Mesendoderm (in vitro differentiated cells): ENCODE data around the gene SGMS1.

Experiments used
- DNase-seq: peaks from one replicate; pipeline ENCODE4 v3.0.0; 2013
- H2AK5ac ChIP-seq: 2 replicates; pipeline ENCODE4 v1.6.1; 2013; ENCODE audit warnings: low read length, inconsistent platforms
- H2BK120ac ChIP-seq: 2 replicates; pipeline ENCODE4 v1.6.1; 2013; ENCODE audit warnings: low read depth, mild to moderate bottlenecking, low read length, moderate library complexity, mixed read lengths
- H2BK15ac ChIP-seq: replicated peaks from 2 replicates; pipeline ENCODE4 v1.6.1; 2013; ENCODE audit warnings: low read depth, mild to moderate bottlenecking, moderate library complexity
- H2BK5ac ChIP-seq: 2 replicates; pipeline ENCODE4 v1.6.1; 2013; ENCODE audit warnings: low read length, inconsistent platforms
- H3K18ac ChIP-seq: 2 replicates; pipeline ENCODE4 v1.6.1; 2013; ENCODE audit warnings: mild to moderate bottlenecking, low read length, mixed read lengths
- H3K23ac ChIP-seq: one replicate; pipeline ENCODE4 v1.6.1; 2013; ENCODE audit warnings: low read length
- H3K27ac ChIP-seq: 2 replicates; pipeline ENCODE4 v1.5.1; 2013; ENCODE audit warnings: low read depth, mild to moderate bottlenecking, inconsistent platforms, low read length, moderate library complexity
- H3K27me3 ChIP-seq: 2 replicates; pipeline ENCODE4 v1.6.1; 2013; ENCODE audit warnings: low read length, control low read depth, mild to moderate bottlenecking, inconsistent platforms; ENCODE audit not compliant: insufficient read depth, poor library complexity
- H3K36me3 ChIP-seq: 2 replicates; pipeline ENCODE4 v1.6.1; 2013; ENCODE audit warnings: low read length, inconsistent platforms; ENCODE audit not compliant: control insufficient read depth, insufficient read depth
- H3K4ac ChIP-seq: one replicate; pipeline ENCODE4 v1.6.1; 2013; ENCODE audit warnings: low read depth, mild to moderate bottlenecking, low read length, moderate library complexity
- H3K4me1 ChIP-seq: 2 replicates; pipeline ENCODE4 v1.6.1; 2013; ENCODE audit warnings: low read depth, low read length, inconsistent platforms; ENCODE audit not compliant: control insufficient read depth
- H3K4me2 ChIP-seq: 2 replicates; pipeline ENCODE4 v1.6.1; 2013; ENCODE audit warnings: low read length
- H3K4me3 ChIP-seq: 2 replicates; pipeline ENCODE4 v1.5.1; 2013; ENCODE audit warnings: mild to moderate bottlenecking, low read length
- H3K56ac ChIP-seq: one replicate; pipeline ENCODE4 v1.6.1; 2013; ENCODE audit warnings: low read length
- H3K79me1 ChIP-seq: 2 replicates; pipeline ENCODE4 v1.6.1; 2013; ENCODE audit warnings: low read length, inconsistent platforms
- H3K79me2 ChIP-seq: 2 replicates; pipeline ENCODE4 v1.6.1; 2013; ENCODE audit warnings: mild to moderate bottlenecking, low read length; ENCODE audit not compliant: control insufficient read depth, insufficient read depth
- H3K9ac ChIP-seq: 2 replicates; pipeline ENCODE4 v1.6.1; 2013; ENCODE audit warnings: low read length, inconsistent platforms
- H4K5ac ChIP-seq: one replicate; pipeline ENCODE4 v1.6.1; 2013; ENCODE audit warnings: low read length
- H4K8ac ChIP-seq: one replicate; pipeline ENCODE4 v1.6.1; 2013; ENCODE audit warnings: low read depth, mild to moderate bottlenecking, control low read depth, low read length, moderate library complexity
- WGBS: extraction: QIAGEN DNeasy Blood & Tissue Kit; methylation state at CpG from one replicate; pipeline ENCODE4 v1.1.7; 2013; ENCODE audit warnings: low lambda C conversion rate, missing lambda C conversion rate; ENCODE audit not compliant: insufficient coverage; ENCODE audit errors: extremely low coverage; 5-methylcytosine and 5-hydroxymethylcytosine counted together

The SGMS1 gene

GRCh38 chr10:50593523-50594376 lies 30.0 kb downstream of the SGMS1 start:
- no peaks in the 10 kb centered on the region for H3K79me2 ChIP-seq
- no peak overlapping the region for H3K4me3 ChIP-seq
- no peak overlapping the region for H3K9ac ChIP-seq
- H2AK5ac ChIP-seq = no peak overlapping the region
- no peak overlapping the region for H3K27ac ChIP-seq
- H3K23ac ChIP-seq = no peak overlapping the region
- H3K18ac ChIP-seq = no peak overlapping the region
- no peak overlapping the region for H4K8ac ChIP-seq
- no peak overlapping the region for H2BK5ac ChIP-seq
- no peak overlapping the region for H3K4me2 ChIP-seq
- no peaks in the 10 kb centered on the region for H3K36me3 ChIP-seq
- no peak overlapping the region for H2BK120ac ChIP-seq
- no peak overlapping the region for H3K4ac ChIP-seq
- H3K56ac ChIP-seq = no peak overlapping the region
- no peak for DNase-seq
- no peaks in the 10 kb centered on the region for H3K4me1 ChIP-seq
- H3K27me3 ChIP-seq = no peaks in the 10 kb centered on the region
- no CpG with 5 or more reads among the region's 6 CpGs for WGBS
- no peak overlapping the region for H4K5ac ChIP-seq
- no peak overlapping the region for H2BK15ac ChIP-seq
- no peaks in the 10 kb centered on the region for H3K79me1 ChIP-seq

GRCh38 chr10:50592961-50593418 lies 30.8 kb downstream of the SGMS1 start:
- no CpG with 5 or more reads among the region's 7 CpGs for WGBS
- H2BK15ac ChIP-seq = no peak overlapping the region

DNA sequence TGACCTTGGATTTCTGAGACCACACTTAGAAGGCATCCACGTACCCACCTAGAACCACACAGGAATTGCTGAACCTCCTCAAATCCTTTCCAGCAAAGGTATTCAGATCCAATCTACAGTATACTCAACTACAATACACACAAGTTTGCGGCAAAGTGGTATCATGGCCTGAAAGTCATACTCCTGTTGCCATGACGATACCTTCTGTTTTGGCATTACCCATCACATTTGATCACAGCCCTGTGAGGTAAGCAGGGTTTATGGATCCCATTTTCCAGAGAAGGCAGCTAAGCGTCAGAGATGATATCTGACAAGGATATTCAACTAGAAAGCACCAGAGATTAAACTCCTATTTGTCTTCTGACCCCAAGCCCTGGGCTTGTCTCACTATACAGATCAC lies 32.8 kb downstream of the SGMS1 start:
- Histone ChIP-seq H3K27ac (no peak overlapping the region), H3K56ac (no peak overlapping the region), H3K18ac (no peak overlapping the region), H3K79me2 (no peaks in the 10 kb centered on the region), H3K27me3 (no peaks in the 10 kb centered on the region), H2AK5ac (no peak overlapping the region), H3K4me1 (no peaks in the 10 kb centered on the region), H2BK15ac (no peak overlapping the region), H2BK5ac (no peak overlapping the region), H3K9ac (no peak overlapping the region), H3K4ac (no peak overlapping the region), H3K23ac (no peak overlapping the region), H4K8ac (no peak overlapping the region), H3K79me1 (no peaks in the 10 kb centered on the region), H3K4me3 (no peak overlapping the region), H3K4me2 (no peak overlapping the region), H2BK120ac (no peak overlapping the region), H4K5ac (no peak overlapping the region), H3K36me3 (no peaks in the 10 kb centered on the region)
- DNase-seq = no peak
- no CpG with 5 or more reads among the region's 4 CpGs for WGBS

More at GRCh38 chr10:50592961-50593418, 30.8 kb downstream of the SGMS1 start:
- Histone ChIP-seq H3K4ac (no peak overlapping the region), H3K79me2 (no peaks in the 10 kb centered on the region), H2BK120ac (no peak overlapping the region), H3K36me3 (no peaks in the 10 kb centered on the region), H4K5ac (no peak overlapping the region), H2AK5ac (no peak overlapping the region), H3K56ac (no peak overlapping the region), H3K79me1 (no peaks in the 10 kb centered on the region), H3K18ac (no peak overlapping the region), H4K8ac (no peak overlapping the region), H2BK5ac (no peak overlapping the region), H3K27me3 (no peaks in the 10 kb centered on the region), H3K9ac (no peak overlapping the region), H3K4me1 (no peaks in the 10 kb centered on the region), H3K27ac (no peak overlapping the region), H3K4me3 (no peak overlapping the region), H3K23ac (no peak overlapping the region), H3K4me2 (no peak overlapping the region)
- DNase-seq = no peak

- Histone ChIP-seq H3K23ac (no peak overlapping the region), H3K79me1 (no peaks in the 10 kb centered on the region), H3K27ac (no peak overlapping the region), H3K79me2 (no peaks in the 10 kb centered on the region), H2BK5ac (no peak overlapping the region), H4K5ac (no peak overlapping the region), H3K4me2 (no peak overlapping the region), H2BK15ac (no peak overlapping the region), H3K18ac (no peak overlapping the region), H2AK5ac (no peak overlapping the region), H2BK120ac (no peak overlapping the region), H3K4me3 (no peak overlapping the region), H3K4ac (no peak overlapping the region), H3K56ac (no peak overlapping the region), H3K36me3 (no peaks in the 10 kb centered on the region), H4K8ac (no peak overlapping the region), H3K9ac (no peak overlapping the region), H3K4me1 (no peaks in the 10 kb centered on the region), H3K27me3 (no peaks in the 10 kb centered on the region)
- no CpG with 5 or more reads among the region's 1 CpG for WGBS
- no peak for DNase-seq
These were observed 37.0 kb downstream of the SGMS1 start for GRCh38 chr10:50586740-50587088.

DNA sequence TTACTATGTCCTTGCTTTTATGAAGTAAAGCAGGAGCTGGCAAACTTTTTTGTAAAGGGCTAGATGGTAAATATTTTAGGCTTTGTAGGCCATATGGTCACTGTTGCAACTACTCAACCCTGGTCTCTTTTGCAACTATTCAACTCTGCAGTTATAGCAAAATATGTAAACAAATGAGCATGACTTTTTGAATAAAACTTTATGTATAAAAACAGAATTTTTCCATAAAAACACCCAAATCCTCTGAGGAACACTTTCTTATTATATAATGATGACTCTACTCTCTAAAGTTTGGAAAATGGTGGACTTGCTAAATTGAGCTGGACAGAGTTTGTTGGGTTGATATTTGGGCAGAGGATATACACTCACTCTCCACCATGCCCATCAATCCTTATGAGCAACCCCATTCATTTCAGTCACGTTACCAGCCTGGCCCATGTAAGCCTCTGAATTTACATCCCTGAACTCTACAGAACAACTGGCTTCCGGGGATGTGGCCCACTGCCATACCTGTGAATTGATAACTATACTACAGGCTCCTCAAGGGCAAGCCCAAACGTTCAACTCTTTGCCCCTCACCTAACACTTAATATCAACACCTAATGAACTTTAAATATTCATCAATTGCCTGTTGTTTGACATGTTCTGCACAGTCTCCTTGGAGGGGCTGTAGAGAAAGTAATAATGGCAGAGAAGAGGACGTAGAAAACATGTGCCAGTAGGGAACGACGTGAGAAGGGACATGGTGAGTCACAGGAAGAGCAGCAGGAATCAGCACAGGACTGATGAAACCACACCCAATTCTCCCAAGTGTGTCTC lies 37.6 kb downstream of the SGMS1 start:
- WGBS = no CpG with 5 or more reads among the region's 6 CpGs

More for the DNA sequence above, 37.6 kb downstream of the SGMS1 start:
- Histone ChIP-seq H4K8ac (no peak overlapping the region), H3K4ac (no peak overlapping the region), H3K23ac (no peak overlapping the region), H2BK15ac (no peak overlapping the region), H3K56ac (no peak overlapping the region), H2BK5ac (no peak overlapping the region), H2AK5ac (no peak overlapping the region), H2BK120ac (no peak overlapping the region), H3K4me3 (no peak overlapping the region), H3K18ac (no peak overlapping the region), H3K27me3 (no peaks in the 10 kb centered on the region), H3K79me1 (no peaks in the 10 kb centered on the region), H4K5ac (no peak overlapping the region), H3K4me1 (no peaks in the 10 kb centered on the region), H3K36me3 (no peaks in the 10 kb centered on the region), H3K4me2 (no peak overlapping the region), H3K79me2 (no peaks in the 10 kb centered on the region), H3K27ac (no peak overlapping the region), H3K9ac (no peak overlapping the region)
- DNase-seq = peak; percentile 39
